HEK293T (cell line): Measurements from ENCODE around the gene IGSF9B.

Experiments used
- CTCF ChIA-PET: fragments of 350-600 bp; formaldehyde crosslinking; extraction: SDS; loops from one replicate; lab custom pipeline; 2021; ENCODE audit warnings: antibody characterized with exemption, inconsistent platforms; lab: Yijun Ruan, JAX
- POLR2A ChIA-PET: fragments of 350-600 bp; formaldehyde crosslinking; extraction: SDS; loops from one replicate; lab custom pipeline; 2020; ENCODE audit warnings: antibody characterized with exemption, inconsistent platforms; lab: Yijun Ruan, JAX
- DNase-seq: peaks from one replicate; pipeline ENCODE4 v3.0.0; 2012; ENCODE audit warnings: mixed read lengths; ENCODE audit errors: extremely low spot score
- ARNT ChIP-seq: fragments of 450-650 bp; IDR thresholded peaks from 2 replicates; pipeline ENCODE4 v1.6.1; 2017; ENCODE audit warnings: mild to moderate bottlenecking
- BHLHE40 ChIP-seq: fragments of 450-650 bp; IDR thresholded peaks from 2 replicates; pipeline ENCODE4 v1.6.1; 2016; ENCODE audit warnings: mild to moderate bottlenecking, moderate library complexity, borderline replicate concordance
- CTBP1 ChIP-seq: fragments of 450-650 bp; IDR thresholded peaks from 2 replicates; pipeline ENCODE4 v1.6.1; 2016; ENCODE audit warnings: borderline replicate concordance
- ELF4 ChIP-seq: fragments of 450-650 bp; IDR thresholded peaks from 2 replicates; pipeline ENCODE4 v1.6.1; 2017; ENCODE audit warnings: antibody characterized with exemption
- FOXA1 ChIP-seq: fragments of 450-650 bp; IDR thresholded peaks from 2 replicates; pipeline ENCODE4 v1.6.1; 2016; ENCODE audit warnings: mild to moderate bottlenecking
- FOXK2 ChIP-seq: fragments of 450-650 bp; IDR thresholded peaks from 2 replicates; pipeline ENCODE4 v1.6.1; 2016; ENCODE audit warnings: mild to moderate bottlenecking
- FOXM1 ChIP-seq: fragments of 450-650 bp; IDR thresholded peaks from 2 replicates; pipeline ENCODE4 v1.6.1; 2017; ENCODE audit warnings: mild to moderate bottlenecking, borderline replicate concordance
- HDGF ChIP-seq: fragments of 450-650 bp; IDR thresholded peaks from 2 replicates; pipeline ENCODE4 v1.6.1; 2017; ENCODE audit warnings: antibody characterized with exemption, borderline replicate concordance
- L3MBTL2 ChIP-seq: fragments of 450-650 bp; conservative IDR thresholded peaks from 2 replicates; pipeline ENCODE4 v1.6.1; 2016; ENCODE audit warnings: mild to moderate bottlenecking
- LEF1 ChIP-seq: fragments of 450-650 bp; IDR thresholded peaks from 2 replicates; pipeline ENCODE4 v1.6.1; 2017; ENCODE audit warnings: mild to moderate bottlenecking, borderline replicate concordance
- NFRKB ChIP-seq: fragments of 450-650 bp; IDR thresholded peaks from 2 replicates; pipeline ENCODE4 v1.6.1; 2016; ENCODE audit warnings: mild to moderate bottlenecking, moderate library complexity
- SP1 ChIP-seq: fragments of 450-650 bp; IDR thresholded peaks from 2 replicates; pipeline ENCODE4 v1.6.1; 2017
- SUZ12 ChIP-seq: fragments of 450-650 bp; IDR thresholded peaks from 2 replicates; pipeline ENCODE4 v1.6.1; 2016; ENCODE audit warnings: mild to moderate bottlenecking
- TARDBP ChIP-seq: fragments of 450-650 bp; IDR thresholded peaks from 2 replicates; pipeline ENCODE4 v1.6.1; 2016
- ZNF384 ChIP-seq: fragments of 450-650 bp; IDR thresholded peaks from 2 replicates; pipeline ENCODE4 v1.6.1; 2016
- TF ChIP-seq, protein P1 (sequence below): fragments of 450-650 bp; IDR thresholded peaks from 2 replicates; pipeline ENCODE4 v1.6.1; 2016

The IGSF9B gene

GRCh38 chr11:133985981-133986944 is 29.5 kb upstream of the IGSF9B start:
- ChIA-PET CTCF (no interaction called here), POLR2A (interaction anchor here (0.9 to 1.0 kb wide), 2 partner anchors 13 to 29 kb away, joined by 3 to 4 read pairs; no protein-coding TSS in a partner anchor)
- no peak for DNase-seq
- TF ChIP-seq BHLHE40: no peak

DNA sequence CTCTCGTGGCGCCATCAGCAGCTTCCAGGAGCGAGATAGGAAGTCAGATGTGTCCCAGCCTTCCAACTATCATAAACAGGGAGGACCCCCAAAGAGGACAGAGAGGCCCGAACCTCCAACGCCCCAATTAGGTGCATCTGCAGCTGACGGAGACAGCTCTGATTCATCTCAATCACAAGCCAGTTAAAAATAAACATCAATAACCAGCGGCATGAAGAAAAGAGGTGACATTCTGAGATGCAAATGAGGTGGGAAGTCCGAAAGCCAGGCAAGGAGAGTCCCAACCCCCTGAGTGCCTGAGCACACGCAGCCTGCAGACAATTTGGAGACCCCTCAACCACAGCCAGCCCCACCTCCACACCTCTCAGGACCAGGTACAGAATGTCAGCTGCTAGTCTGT is 28.1 kb upstream of the IGSF9B start:
- ChIA-PET CTCF (no interaction called here), POLR2A (no interaction called here)
- no peak for DNase-seq
- TF ChIP-seq FOXA1 (no peak), ZNF384 (no peak), SUZ12 (no peak), L3MBTL2 (no peak), FOXK2 (no peak), BHLHE40 (no peak), ARNT (no peak), TARDBP (no peak), FOXM1 (no peak), SP1 (no peak), LEF1 (no peak), HDGF (no peak), ELF4 (no peak), NFRKB (no peak), CTBP1 (no peak)
- TF ChIP-seq, protein P1, sequence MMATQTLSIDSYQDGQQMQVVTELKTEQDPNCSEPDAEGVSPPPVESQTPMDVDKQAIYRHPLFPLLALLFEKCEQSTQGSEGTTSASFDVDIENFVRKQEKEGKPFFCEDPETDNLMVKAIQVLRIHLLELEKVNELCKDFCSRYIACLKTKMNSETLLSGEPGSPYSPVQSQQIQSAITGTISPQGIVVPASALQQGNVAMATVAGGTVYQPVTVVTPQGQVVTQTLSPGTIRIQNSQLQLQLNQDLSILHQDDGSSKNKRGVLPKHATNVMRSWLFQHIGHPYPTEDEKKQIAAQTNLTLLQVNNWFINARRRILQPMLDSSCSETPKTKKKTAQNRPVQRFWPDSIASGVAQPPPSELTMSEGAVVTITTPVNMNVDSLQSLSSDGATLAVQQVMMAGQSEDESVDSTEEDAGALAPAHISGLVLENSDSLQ: no peak

DNA sequence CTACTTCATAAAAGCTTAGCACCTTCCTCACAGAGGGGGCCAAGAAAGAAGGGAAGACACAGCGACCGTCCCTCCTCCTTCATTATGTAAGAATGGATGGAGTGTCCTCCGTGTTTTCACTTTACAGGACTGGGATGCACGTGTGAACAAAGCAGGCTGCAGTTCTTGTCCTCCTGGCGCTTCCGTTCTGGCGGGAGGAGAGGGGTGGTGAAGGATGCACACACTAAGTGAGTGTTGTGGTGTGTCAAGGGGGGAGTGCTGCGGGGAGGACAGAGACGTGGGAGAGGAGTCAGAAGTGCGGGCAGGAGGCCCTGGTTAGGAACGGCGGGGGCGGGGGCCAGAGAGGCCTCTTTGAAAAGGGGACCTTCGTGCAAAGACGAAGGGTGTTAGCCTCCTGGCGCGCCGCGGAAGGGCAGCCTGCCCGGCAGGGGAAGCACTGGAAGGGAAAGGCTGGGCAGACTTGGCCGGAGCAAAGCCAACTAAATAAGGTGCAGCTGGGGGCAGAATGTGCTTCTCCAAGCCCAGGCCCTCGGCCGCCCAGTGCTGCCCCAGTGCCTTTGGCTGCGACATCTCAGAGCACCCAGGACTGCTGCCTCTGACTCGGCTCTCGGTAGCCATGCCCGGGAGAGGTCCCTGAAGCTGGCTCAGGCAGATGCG is 27.0 kb upstream of the IGSF9B start:
- CTCF ChIA-PET: no interaction called here
- POLR2A ChIA-PET: no interaction called here
- TF ChIP-seq, protein P1: no peak
- TF ChIP-seq SP1 (no peak), ZNF384 (no peak), ARNT (no peak), SUZ12 (no peak), FOXA1 (no peak), CTBP1 (no peak), FOXK2 (no peak), BHLHE40 (no peak)
- DNase-seq: no peak

DNA sequence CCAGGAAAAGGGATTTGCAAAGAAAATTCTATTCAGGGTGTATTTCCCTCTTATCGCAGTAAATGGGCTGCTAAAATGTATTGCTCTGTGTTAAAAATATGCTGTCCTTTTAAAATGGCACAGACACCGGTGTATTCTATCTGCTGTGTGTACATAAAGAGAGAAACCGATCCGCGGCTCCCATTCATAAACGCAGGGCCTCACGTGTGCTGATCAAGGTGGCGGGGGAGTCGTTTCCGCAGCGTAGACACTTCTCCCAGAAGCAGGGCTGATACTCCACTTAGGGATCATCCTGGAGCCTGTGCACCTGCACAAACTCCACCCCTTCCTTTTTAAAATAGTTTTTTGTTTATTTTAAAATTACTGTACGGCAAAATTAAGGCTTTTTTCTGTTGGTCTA is 26.1 kb upstream of the IGSF9B start:
- DNase-seq: no peak
- ChIA-PET POLR2A (no interaction called here), CTCF (no interaction called here)
- TF ChIP-seq ELF4 (no peak), LEF1 (no peak)

DNA sequence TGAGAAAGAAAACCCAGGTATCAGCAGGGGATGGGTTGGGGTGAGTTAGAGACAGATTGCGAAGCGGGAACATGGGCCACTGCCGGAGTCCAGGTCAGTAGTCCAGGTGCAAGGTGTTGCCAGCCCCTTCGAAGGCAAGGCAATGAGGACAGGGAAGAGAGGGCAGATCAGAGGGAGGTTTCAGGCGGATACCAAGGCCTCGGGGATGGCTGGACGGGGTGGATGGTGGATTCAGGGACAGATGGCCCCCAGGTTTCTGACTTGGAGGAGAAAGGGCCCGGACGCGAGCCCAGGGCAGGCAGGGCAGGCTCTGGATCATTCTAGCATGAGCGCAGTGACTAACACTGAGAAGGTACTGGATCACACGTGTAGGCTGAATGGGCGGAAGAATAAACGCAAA is 25.4 kb upstream of the IGSF9B start:
- CTCF ChIA-PET: no interaction called here
- TF ChIP-seq SP1 (no peak), FOXM1 (no peak), NFRKB (no peak)
- DNase-seq: no peak
- POLR2A ChIA-PET: no interaction called here

- TF ChIP-seq HDGF: no peak
- no peak for TF ChIP-seq FOXM1
- TF ChIP-seq FOXA1: no peak
- TF ChIP-seq L3MBTL2: no peak
- TF ChIP-seq CTBP1: no peak
- TF ChIP-seq SP1: no peak
- no peak for DNase-seq
- ChIA-PET CTCF (no interaction called here), POLR2A (interaction anchor here (1.2 kb wide), 1 partner anchor 243 kb away, joined by 3 read pairs; the partner anchor contains the start of genes NCAPD3 and VPS26B)
Observed at GRCh38 chr11:133981156-133981555, 24.4 kb upstream of the IGSF9B start.

- TF ChIP-seq LEF1: no peak
- no peak for TF ChIP-seq SUZ12
- TF ChIP-seq SP1: no peak
- TF ChIP-seq ELF4: no peak
- TF ChIP-seq CTBP1: no peak
- no peak for TF ChIP-seq NFRKB
- no peak for TF ChIP-seq ZNF384
- TF ChIP-seq, protein P1: no peak
- TF ChIP-seq L3MBTL2: no peak
- no peak for TF ChIP-seq FOXK2
- no peak for TF ChIP-seq TARDBP
- no peak for DNase-seq
- POLR2A ChIA-PET: interaction anchor here (1.2 kb wide), 1 partner anchor 244 kb away, joined by 3 read pairs; the partner anchor contains the start of genes NCAPD3 and VPS26B
- CTCF ChIA-PET: no interaction called here
Observed at GRCh38 chr11:133980665-133981064, 23.9 kb upstream of the IGSF9B start.
